Stomach (tissue), 4 donors: ENCODE results near the gene MAMDC2.

Experiments used
- CTCF ChIP-seq, 7 experiments: fragments of 450-650 bp in 4 of 7; fragments of 200-600 bp in 3 of 7; sonication (generic) in 3 of 7; IDR thresholded peaks; one replicate each; pipeline ENCODE4 v1.5.1; 2016 to 2019; ENCODE audit warnings: antibody characterized with exemption in 7 of 7, control low read depth in 2 of 7, mild to moderate bottlenecking in 1 of 7
- EP300 ChIP-seq: sonication (generic); formaldehyde crosslinking; IDR thresholded peaks from one replicate; pipeline ENCODE4 v1.6.1; 2017; ENCODE audit warnings: antibody characterized with exemption
- POLR2A ChIP-seq, 4 donors: fragments of 450-650 bp; IDR thresholded peaks; one replicate each; pipeline ENCODE4 v1.6.1; 2016; ENCODE audit warnings: antibody characterized with exemption in 4 of 4, control low read depth in 2 of 4, mild to moderate bottlenecking in 1 of 4, moderate library complexity in 1 of 4
- POLR2AphosphoS5 ChIP-seq, 3 donors: sonication (generic); formaldehyde crosslinking; IDR thresholded peaks; one replicate each; pipeline ENCODE4 v1.6.1; 2016; ENCODE audit warnings: antibody characterized with exemption in 3 of 3

GRCh38 chr9:70012569-70012968 is 31.1 kb upstream of the MAMDC2 start:
- TF ChIP-seq POLR2A (IDR thresholded peaks at IDR 0.05) (no peak), CTCF (IDR thresholded peaks at IDR 0.05) (no peak), POLR2AphosphoS5 (IDR thresholded peaks at IDR 0.05) (no peak), EP300 (no peak)
